IMR-90 (cell line): Measurements from ENCODE around the gene DBX1. TPM values are rescaled to one million over a fixed set of nuclear protein-coding genes. Genes with fewer than 3 reads are reported as not detected.

ENCODE experiments used
- ATAC-seq: fragments of 200-7000 bp; cut with Tn5 transposase; 2 replicates; pipeline ENCODE4 v1.9.1; 2020; ENCODE audit warnings: low read depth, mild to moderate bottlenecking, moderate library complexity
- BruUV-seq: library from RNA; stranded (reverse); fragments of 400-500 nt; replicated peaks from 2 replicates; lab custom pipeline; 2021; lab: Mats Ljungman, UMichigan
- CTCF ChIA-PET: fragments of 300-600 bp; formaldehyde crosslinking; extraction: SDS; loops from one replicate; lab custom pipeline; 2021; ENCODE audit warnings: antibody characterized with exemption; lab: Yijun Ruan, JAX
- POLR2A ChIA-PET: fragments of 300-600 bp; sonication (Branson Sonifier 250); formaldehyde crosslinking; loops from one replicate; lab custom pipeline; 2022; ENCODE audit warnings: antibody characterized with exemption; ENCODE audit not compliant: unreplicated experiment; lab: Charles Lee
- DNase-seq: peaks from one replicate; pipeline ENCODE4 v3.0.0; 2013
- H2AFZ ChIP-seq: replicated peaks from 2 replicates; pipeline ENCODE3; 2013; ENCODE audit warnings: low read length, mild to moderate bottlenecking; ENCODE audit not compliant: poor library complexity
- H2AK5ac ChIP-seq: 2 replicates; pipeline ENCODE4 v1.6.1; 2013; ENCODE audit warnings: low read depth, low read length, inconsistent platforms
- H2AK9ac ChIP-seq: replicated peaks from 2 replicates; pipeline ENCODE3; 2013; ENCODE audit warnings: mild to moderate bottlenecking, low read depth, low read length, moderate library complexity; ENCODE audit not compliant: poor library complexity
- H2BK120ac ChIP-seq: 2 replicates; pipeline ENCODE4 v1.6.1; 2013; ENCODE audit warnings: low read depth, low read length, inconsistent platforms
- H2BK15ac ChIP-seq: 3 replicates; pipeline ENCODE4 v1.6.1; 2013; ENCODE audit warnings: low read depth, low read length, inconsistent platforms
- H2BK20ac ChIP-seq: 2 replicates; pipeline ENCODE4 v1.6.1; 2013; ENCODE audit warnings: low read depth, mild to moderate bottlenecking, inconsistent platforms, low read length, moderate library complexity
- H2BK5ac ChIP-seq: 2 replicates; pipeline ENCODE4 v1.6.1; 2013; ENCODE audit warnings: mild to moderate bottlenecking, low read depth, low read length, inconsistent platforms; ENCODE audit not compliant: poor library complexity, severe bottlenecking
- H3K14ac ChIP-seq: replicated peaks from 2 replicates; pipeline ENCODE4 v1.6.1; 2013; ENCODE audit warnings: low read depth, low read length, inconsistent platforms
- H3K18ac ChIP-seq: 2 replicates; pipeline ENCODE4 v1.6.1; 2013; ENCODE audit warnings: low read depth, low read length, control low read depth
- H3K23ac ChIP-seq: 2 replicates; pipeline ENCODE4 v1.6.1; 2013; ENCODE audit warnings: low read depth, low read length, inconsistent platforms
- H3K27ac ChIP-seq: 2 replicates; pipeline ENCODE4 v1.5.1; 2013; ENCODE audit warnings: mild to moderate bottlenecking, control low read depth, low read length; ENCODE audit not compliant: insufficient read depth
- H3K27me3 ChIP-seq: 2 replicates; pipeline ENCODE4 v1.6.1; 2013; ENCODE audit warnings: low read length; ENCODE audit not compliant: control insufficient read depth, insufficient read depth
- H3K36me3 ChIP-seq: 2 replicates; pipeline ENCODE4 v1.6.1; 2013; ENCODE audit warnings: low read length, mixed read lengths; ENCODE audit not compliant: control insufficient read depth, insufficient read depth
- H3K4ac ChIP-seq: 2 replicates; pipeline ENCODE4 v1.6.1; 2013; ENCODE audit warnings: low read depth, low read length, inconsistent platforms
- H3K4me1 ChIP-seq: 2 replicates; pipeline ENCODE4 v1.6.1; 2013; ENCODE audit warnings: low read length, mixed read lengths; ENCODE audit not compliant: control insufficient read depth, insufficient read depth
- H3K4me2 ChIP-seq: 2 replicates; pipeline ENCODE4 v1.6.1; 2013; ENCODE audit warnings: low read depth, mild to moderate bottlenecking, control low read depth, low read length, moderate library complexity
- H3K4me3 ChIP-seq: 2 replicates; pipeline ENCODE4 v1.5.1; 2013; ENCODE audit warnings: low read depth, mild to moderate bottlenecking, control low read depth, low read length, moderate library complexity; ENCODE audit not compliant: insufficient read depth
- H3K56ac ChIP-seq: 2 replicates; pipeline ENCODE4 v1.6.1; 2013; ENCODE audit warnings: low read length, inconsistent platforms; ENCODE audit not compliant: insufficient read depth; ENCODE audit errors: extremely low read depth
- H3K79me1 ChIP-seq, 2 experiments: 2 replicates each; pipeline ENCODE4 v1.6.1; 2013; ENCODE audit warnings: low read length in 2 of 2, inconsistent platforms in 1 of 2, low read depth in 1 of 2
- H3K9ac ChIP-seq: 2 replicates; pipeline ENCODE4 v1.6.1; 2013; ENCODE audit warnings: low read depth, low read length, control low read depth
- H3K9me1 ChIP-seq: 2 replicates; pipeline ENCODE4 v1.6.1; 2013; ENCODE audit warnings: low read length, inconsistent platforms; ENCODE audit not compliant: insufficient read depth
- H3K9me3 ChIP-seq: 2 replicates; pipeline ENCODE4 v1.6.1; 2013; ENCODE audit warnings: low read length; ENCODE audit not compliant: control insufficient read depth, insufficient read depth
- H4K20me1 ChIP-seq: 2 replicates; pipeline ENCODE4 v1.6.1; 2013; ENCODE audit warnings: low read length, inconsistent platforms; ENCODE audit not compliant: insufficient read depth
- H4K5ac ChIP-seq: 2 replicates; pipeline ENCODE4 v1.6.1; 2013; ENCODE audit warnings: mild to moderate bottlenecking, low read depth, low read length, control low read depth
- H4K8ac ChIP-seq, 2 experiments: 2 replicates each; pipeline ENCODE4 v1.6.1; 2013; ENCODE audit warnings: low read depth in 2 of 2, low read length in 2 of 2, control low read depth in 1 of 2, inconsistent platforms in 1 of 2
- H4K91ac ChIP-seq: 2 replicates; pipeline ENCODE4 v1.6.1; 2013; ENCODE audit warnings: low read depth, low read length, inconsistent platforms; ENCODE audit not compliant: insufficient read depth
- BHLHE40 ChIP-seq: fragments of 150-350 bp; IDR thresholded peaks from 2 replicates; pipeline ENCODE4 v1.6.1; 2016; ENCODE audit warnings: mild to moderate bottlenecking, low read depth, low read length
- CEBPB ChIP-seq: IDR thresholded peaks from 2 replicates; pipeline ENCODE4 v1.6.1; 2012; ENCODE audit warnings: low read depth, low read length, improper control_type of control experiment
- CHD1 ChIP-seq: IDR thresholded peaks from 2 replicates; pipeline ENCODE4 v1.6.1; 2012; ENCODE audit warnings: low read depth, low read length, improper control_type of control experiment
- FOS ChIP-seq: fragments of 150-350 bp; IDR thresholded peaks from 2 replicates; pipeline ENCODE4 v1.6.1; 2016; ENCODE audit warnings: low read depth, low read length
- MAZ ChIP-seq: IDR thresholded peaks from 2 replicates; pipeline ENCODE4 v1.6.1; 2012; ENCODE audit warnings: low read depth, mild to moderate bottlenecking, low read length, improper control_type of control experiment, moderate library complexity, borderline replicate concordance
- MXI1 ChIP-seq: IDR thresholded peaks from 2 replicates; pipeline ENCODE4 v1.6.1; 2012; ENCODE audit warnings: low read depth, mild to moderate bottlenecking, low read length, moderate library complexity, borderline replicate concordance
- NFE2L2 ChIP-seq: fragments of 150-350 bp; IDR thresholded peaks from 2 replicates; pipeline ENCODE4 v1.6.1; 2016; ENCODE audit warnings: low read depth, mild to moderate bottlenecking, low read length
- POLR2A ChIP-seq: IDR thresholded peaks from 2 replicates; pipeline ENCODE4 v1.6.1; 2012; ENCODE audit warnings: mild to moderate bottlenecking, low read depth, low read length
- RAD21 ChIP-seq: IDR thresholded peaks from 2 replicates; pipeline ENCODE4 v1.6.1; 2012; ENCODE audit warnings: low read length, improper control_type of control experiment
- RFX5 ChIP-seq: IDR thresholded peaks from 2 replicates; pipeline ENCODE4 v1.8.0; 2012; ENCODE audit warnings: low read depth, mild to moderate bottlenecking, low read length, moderate library complexity
- SMC3 ChIP-seq: fragments of 150-350 bp; IDR thresholded peaks from 2 replicates; pipeline ENCODE4 v1.6.1; 2016; ENCODE audit warnings: low read depth, mild to moderate bottlenecking, antibody characterized with exemption, low read length, moderate library complexity
- dilution Hi-C: fragments of 300-500 bp; cut with HindIII; formaldehyde crosslinking; loops from one replicate; pipeline ENCODE4 v1.14.3; 2018; ENCODE audit warnings: low sequenced_read_pairs; ENCODE audit not compliant: unreplicated experiment
- in situ Hi-C: fragments of 300-500 bp; cut with MboI; formaldehyde crosslinking; loops from 3 replicates; pipeline ENCODE4 v1.14.3; 2019; ENCODE audit warnings: low sequenced_read_pairs, inconsistent platforms, mixed read lengths
- intact Hi-C: fragments of 100-400 bp; cut with micrococcal nuclease; formaldehyde crosslinking; loops from 2 replicates; pipeline ENCODE4 v1.10.0; 2022
- polyA plus RNA-seq, 3 experiments: library from polyadenylated mRNA; depleted of rRNA; stranded (reverse); fragments of >200 nt; gene quantifications; 2 replicates each; pipeline ENCODE4 v1.2.3, GENCODE V29; 2012; ENCODE audit warnings: low replicate concordance in 1 of 3
- total RNA-seq: library from RNA; depleted of rRNA; stranded (reverse); fragments of >200 nt; gene quantifications from 2 replicates; pipeline ENCODE4 v1.2.3, GENCODE V29; 2012
- TF ChIP-seq, protein P1 (sequence below): fragments of 150-350 bp; IDR thresholded peaks from 2 replicates; pipeline ENCODE4 v1.6.1; 2016; ENCODE audit warnings: low read depth, mild to moderate bottlenecking, low read length, moderate library complexity, borderline replicate concordance
- TF ChIP-seq, protein P2 (sequence below): conservative IDR thresholded peaks from 2 replicates; pipeline ENCODE4 v1.5.1; 2012; ENCODE audit warnings: mild to moderate bottlenecking, low read depth, low read length, improper control_type of control experiment

The DBX1 gene
- total and polyA plus RNA-seq, 2 of the 4 experiments (the other 2 are of a cell fraction), result not detected

GRCh38 chr11:20137637-20138036 is 22.6 kb downstream of the DBX1 start:
- H3K79me1 ChIP-seq, result no peaks in the 10 kb centered on the region
- H3K14ac ChIP-seq, result no peak overlapping the region

More at GRCh38 chr11:20137637-20138036, 22.6 kb downstream of the DBX1 start:
- no peak overlapping the region for H2AK5ac ChIP-seq
- no peak overlapping the region for H3K4me3 ChIP-seq
- no TSS peak for BruUV-seq
- dilution Hi-C loops, result no loop called here
- H3K27me3 ChIP-seq, result peaks cover 21% of the 10 kb centered on the region
- ChIA-PET POLR2A (no interaction called here), CTCF (interaction anchor here (1.9 kb wide), 1 partner anchor 9 kb away, joined by 6 read pairs; no protein-coding TSS in a partner anchor)
- no peak for ATAC-seq
- H2BK120ac ChIP-seq, result no peak overlapping the region
- no peak overlapping the region for H3K27ac ChIP-seq
- H3K4me2 ChIP-seq, result no peak overlapping the region
- TF ChIP-seq, protein P1, sequence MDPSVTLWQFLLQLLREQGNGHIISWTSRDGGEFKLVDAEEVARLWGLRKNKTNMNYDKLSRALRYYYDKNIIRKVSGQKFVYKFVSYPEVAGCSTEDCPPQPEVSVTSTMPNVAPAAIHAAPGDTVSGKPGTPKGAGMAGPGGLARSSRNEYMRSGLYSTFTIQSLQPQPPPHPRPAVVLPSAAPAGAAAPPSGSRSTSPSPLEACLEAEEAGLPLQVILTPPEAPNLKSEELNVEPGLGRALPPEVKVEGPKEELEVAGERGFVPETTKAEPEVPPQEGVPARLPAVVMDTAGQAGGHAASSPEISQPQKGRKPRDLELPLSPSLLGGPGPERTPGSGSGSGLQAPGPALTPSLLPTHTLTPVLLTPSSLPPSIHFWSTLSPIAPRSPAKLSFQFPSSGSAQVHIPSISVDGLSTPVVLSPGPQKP, result no peak
- TF ChIP-seq MXI1 (no peak), BHLHE40 (no peak), CEBPB (no peak), RAD21 (no peak), POLR2A (no peak), SMC3 (no peak), NFE2L2 (no peak), MAZ (no peak), RFX5 (no peak), CHD1 (no peak), FOS (no peak)
- TF ChIP-seq, protein P2, sequence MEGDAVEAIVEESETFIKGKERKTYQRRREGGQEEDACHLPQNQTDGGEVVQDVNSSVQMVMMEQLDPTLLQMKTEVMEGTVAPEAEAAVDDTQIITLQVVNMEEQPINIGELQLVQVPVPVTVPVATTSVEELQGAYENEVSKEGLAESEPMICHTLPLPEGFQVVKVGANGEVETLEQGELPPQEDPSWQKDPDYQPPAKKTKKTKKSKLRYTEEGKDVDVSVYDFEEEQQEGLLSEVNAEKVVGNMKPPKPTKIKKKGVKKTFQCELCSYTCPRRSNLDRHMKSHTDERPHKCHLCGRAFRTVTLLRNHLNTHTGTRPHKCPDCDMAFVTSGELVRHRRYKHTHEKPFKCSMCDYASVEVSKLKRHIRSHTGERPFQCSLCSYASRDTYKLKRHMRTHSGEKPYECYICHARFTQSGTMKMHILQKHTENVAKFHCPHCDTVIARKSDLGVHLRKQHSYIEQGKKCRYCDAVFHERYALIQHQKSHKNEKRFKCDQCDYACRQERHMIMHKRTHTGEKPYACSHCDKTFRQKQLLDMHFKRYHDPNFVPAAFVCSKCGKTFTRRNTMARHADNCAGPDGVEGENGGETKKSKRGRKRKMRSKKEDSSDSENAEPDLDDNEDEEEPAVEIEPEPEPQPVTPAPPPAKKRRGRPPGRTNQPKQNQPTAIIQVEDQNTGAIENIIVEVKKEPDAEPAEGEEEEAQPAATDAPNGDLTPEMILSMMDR, result no peak
- H3K9me1 ChIP-seq, result no peaks in the 10 kb centered on the region
- in situ Hi-C loops, result loop anchor here (25.0 kb wide), 1 partner anchor 825 kb away; no protein-coding TSS in a partner anchor
- H3K4me1 ChIP-seq, result no peaks in the 10 kb centered on the region
- DNase-seq, result no peak
- no peak overlapping the region for H2BK20ac ChIP-seq
- H2BK5ac ChIP-seq, result no peak overlapping the region
- H3K23ac ChIP-seq, result no peak overlapping the region
- H2AK9ac ChIP-seq, result no peak overlapping the region
- no peak overlapping the region for H2BK15ac ChIP-seq
- no peak overlapping the region for H4K8ac ChIP-seq
- no peaks in the 10 kb centered on the region for H3K36me3 ChIP-seq
- no peak overlapping the region for H3K9ac ChIP-seq
- H3K18ac ChIP-seq, result no peak overlapping the region
- no peak overlapping the region for H4K5ac ChIP-seq
- no peaks in the 10 kb centered on the region for H4K20me1 ChIP-seq
- H4K91ac ChIP-seq, result no peak overlapping the region
- no peaks in the 10 kb centered on the region for H3K9me3 ChIP-seq
- H2AFZ ChIP-seq, result no peak overlapping the region
- no peak overlapping the region for H3K56ac ChIP-seq
- intact Hi-C loops, result loop anchor here (10.0 kb wide), 1 partner anchor 383 kb away; no protein-coding TSS in a partner anchor
- no peak overlapping the region for H3K4ac ChIP-seq
